GM13977 (cell line): Measurements from ENCODE around the gene SH3BP4.

Source experiments
- DNase-seq: peaks from one replicate; pipeline ENCODE4 v3.0.0; 2012; ENCODE audit warnings: low spot score
- CTCF ChIP-seq: IDR thresholded peaks from 2 replicates; pipeline ENCODE4 v1.5.1; 2012; ENCODE audit warnings: mild to moderate bottlenecking, control low read depth; ENCODE audit not compliant: insufficient read depth; ENCODE audit errors: extremely low read depth, missing control alignments
- in situ Hi-C: fragments of 300-500 bp; cut with MboI; formaldehyde crosslinking; loops from one replicate; pipeline ENCODE4 v1.12.0; 2022; ENCODE audit warnings: low sequenced_read_pairs, low pct_unique_long_range_greater_than_20kb, mixed read lengths, inconsistent platforms; ENCODE audit not compliant: unreplicated experiment

The SH3BP4 gene

GRCh38 chr2:234996069-234996940 lies 44.5 kb downstream of the SH3BP4 start:
- TF ChIP-seq CTCF: no peak
- in situ Hi-C loops: no loop called here
- no peak for DNase-seq

- DNase-seq: no peak
- no peak for TF ChIP-seq CTCF
- in situ Hi-C loops: no loop called here
These were observed 45.1 kb downstream of the SH3BP4 start for GRCh38 chr2:234996941-234997270.

- no peak for DNase-seq
- in situ Hi-C loops: no loop called here
- TF ChIP-seq CTCF: no peak
These were observed 45.6 kb downstream of the SH3BP4 start for GRCh38 chr2:234997389-234997788.

GRCh38 chr2:234998404-234999211 lies 46.8 kb downstream of the SH3BP4 start:
- in situ Hi-C loops: no loop called here
- DNase-seq: no peak
- TF ChIP-seq CTCF: no peak

GRCh38 chr2:234999740-235000425 lies 48.1 kb downstream of the SH3BP4 start:
- in situ Hi-C loops: no loop called here
- no peak for TF ChIP-seq CTCF
- DNase-seq: no peak

GRCh38 chr2:235000426-235001236 lies 48.8 kb downstream of the SH3BP4 start:
- no peak for TF ChIP-seq CTCF
- in situ Hi-C loops: no loop called here
- DNase-seq: no peak
